GM23248 (cell line): ENCODE measurements around the gene SLC33A1. TPM values are rescaled to one million over a fixed set of nuclear protein-coding genes. Genes with fewer than 3 reads are reported as not detected.

ENCODE experiments used
- DNase-seq: peaks from one replicate; pipeline ENCODE4 v3.0.0-alpha.2; 2015
- H2AFZ ChIP-seq: fragments of 200-600 bp; sonication (generic); 2 replicates; pipeline ENCODE4 v1.6.1; 2016; ENCODE audit warnings: antibody characterized with exemption
- H3F3A ChIP-seq: fragments of 200-600 bp; sonication (generic); 2 replicates; pipeline ENCODE4 v1.6.1; 2016; ENCODE audit warnings: mild to moderate bottlenecking, antibody characterized with exemption, mixed run types; ENCODE audit not compliant: insufficient read depth
- H3K27ac ChIP-seq: fragments of 200-600 bp; sonication (generic); 2 replicates; pipeline ENCODE4 v1.5.1; 2016; ENCODE audit warnings: mild to moderate bottlenecking
- H3K27me3 ChIP-seq: fragments of 200-600 bp; sonication (generic); replicated peaks from 2 replicates; pipeline ENCODE4 v1.6.1; 2016; ENCODE audit warnings: mild to moderate bottlenecking; ENCODE audit not compliant: insufficient read depth
- H3K36me3 ChIP-seq: fragments of 200-600 bp; sonication (generic); 2 replicates; pipeline ENCODE4 v1.6.1; 2016; ENCODE audit warnings: low read depth, mild to moderate bottlenecking
- H3K4me1 ChIP-seq: fragments of 200-600 bp; sonication (generic); 2 replicates; pipeline ENCODE4 v1.6.1; 2016; ENCODE audit warnings: mild to moderate bottlenecking; ENCODE audit not compliant: insufficient read depth
- H3K4me2 ChIP-seq: fragments of 200-600 bp; sonication (generic); one replicate; pipeline ENCODE4 v1.6.1; 2016; ENCODE audit warnings: mild to moderate bottlenecking; ENCODE audit not compliant: unreplicated experiment
- H3K4me3 ChIP-seq: fragments of 200-600 bp; sonication (generic); 2 replicates; pipeline ENCODE4 v1.5.1; 2016; ENCODE audit warnings: mild to moderate bottlenecking
- H3K79me2 ChIP-seq: fragments of 200-600 bp; sonication (generic); 2 replicates; pipeline ENCODE4 v1.6.1; 2016; ENCODE audit warnings: mild to moderate bottlenecking; ENCODE audit not compliant: insufficient read depth
- H3K9ac ChIP-seq: fragments of 200-600 bp; sonication (generic); 2 replicates; pipeline ENCODE4 v1.6.1; 2016; ENCODE audit warnings: mild to moderate bottlenecking
- H3K9me2 ChIP-seq: fragments of 200-600 bp; sonication (generic); 2 replicates; pipeline ENCODE4 v1.6.1; 2016; ENCODE audit warnings: mixed run types, mild to moderate bottlenecking, moderate library complexity; ENCODE audit not compliant: insufficient read depth
- H3K9me3 ChIP-seq: fragments of 200-600 bp; sonication (generic); one replicate; pipeline ENCODE4 v1.6.1; 2017; ENCODE audit warnings: low read depth
- H4K20me1 ChIP-seq: fragments of 200-600 bp; sonication (generic); 2 replicates; pipeline ENCODE4 v1.6.0; 2016; ENCODE audit not compliant: insufficient read depth
- EZH2 ChIP-seq: fragments of 200-600 bp; sonication (generic); IDR thresholded peaks from 2 replicates; pipeline ENCODE4 v1.6.1; 2018; ENCODE audit warnings: antibody characterized with exemption, mild to moderate bottlenecking; ENCODE audit not compliant: insufficient read depth, poor library complexity, severe bottlenecking
- EZH2phosphoT487 ChIP-seq: fragments of 200-600 bp; sonication (generic); IDR thresholded peaks from 2 replicates; pipeline ENCODE4 v1.6.1; 2018; ENCODE audit warnings: antibody characterized with exemption, moderate library complexity, mild to moderate bottlenecking, low read depth; ENCODE audit not compliant: insufficient read depth
- WGBS, 2 experiments: methylation state at CpG; one replicate each; pipeline ENCODE4 v1.1.6; 2015 to 2017; ENCODE audit warnings: low lambda C conversion rate in 2 of 2, low coverage in 1 of 2; ENCODE audit errors: missing lambda C conversion rate in 2 of 2; 5-methylcytosine and 5-hydroxymethylcytosine counted together
- in situ Hi-C: fragments of 300-500 bp; cut with MboI; formaldehyde crosslinking; loops from 2 replicates; pipeline ENCODE4 v1.15.0; 2020
- polyA plus RNA-seq: library from polyadenylated mRNA; unstranded; fragments of >200 nt; fragmentation: Nextera tagmentation; extraction: Ambion mirVana; gene quantifications from 2 replicates; pipeline ENCODE4 v1.2.1, GENCODE V29; 2016
- total RNA-seq: library from RNA; depleted of rRNA; stranded (reverse); fragments of >200 nt; shearing (Covaris generic); gene quantifications from 2 replicates; pipeline ENCODE4 v1.2.3, GENCODE V29; 2014

Gene SLC33A1
- total and polyA plus RNA-seq, 2 experiments from 2014 or later = 23.3 to 43.8 TPM

DNA sequence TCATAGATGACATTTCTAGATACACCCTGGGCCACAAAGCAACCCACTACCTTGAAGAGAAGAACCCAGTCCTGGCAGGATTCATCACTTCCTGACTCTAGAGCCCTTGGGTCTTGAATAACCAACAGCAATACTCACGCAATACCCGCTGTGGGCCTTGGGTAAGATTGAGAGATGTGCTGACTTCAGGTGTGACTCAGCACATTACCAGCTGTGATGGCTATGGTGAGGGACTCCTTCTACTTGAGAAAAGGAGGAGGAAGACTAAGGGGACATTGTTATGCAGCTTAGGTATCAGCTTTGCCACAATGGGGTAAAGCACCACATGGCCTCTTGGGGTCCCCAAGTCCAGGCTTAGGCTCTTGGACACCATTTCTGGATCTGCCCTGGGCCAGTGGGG lies 63.0 kb downstream of the SLC33A1 start:
- DNase-seq = peak; percentile 18
- Histone ChIP-seq H3K9ac (no peak overlapping the region), H3K4me2 (no peak overlapping the region), H3K27me3 (no peaks in the 10 kb centered on the region), H3K79me2 (no peaks in the 10 kb centered on the region), H4K20me1 (no peaks in the 10 kb centered on the region), H3K27ac (no peak overlapping the region), H2AFZ (no peak overlapping the region), H3K9me3 (no peaks in the 10 kb centered on the region), H3F3A (no peaks in the 10 kb centered on the region), H3K4me1 (no peaks in the 10 kb centered on the region), H3K9me2 (no peaks in the 10 kb centered on the region), H3K36me3 (no peaks in the 10 kb centered on the region), H3K4me3 (no peak overlapping the region)
- WGBS, 2 experiments = 90 to 91% methylated on average over 2 of the region's 2 CpGs
- TF ChIP-seq EZH2 (no peak), EZH2phosphoT487 (no peak)
- in situ Hi-C loops = no loop called here

DNA sequence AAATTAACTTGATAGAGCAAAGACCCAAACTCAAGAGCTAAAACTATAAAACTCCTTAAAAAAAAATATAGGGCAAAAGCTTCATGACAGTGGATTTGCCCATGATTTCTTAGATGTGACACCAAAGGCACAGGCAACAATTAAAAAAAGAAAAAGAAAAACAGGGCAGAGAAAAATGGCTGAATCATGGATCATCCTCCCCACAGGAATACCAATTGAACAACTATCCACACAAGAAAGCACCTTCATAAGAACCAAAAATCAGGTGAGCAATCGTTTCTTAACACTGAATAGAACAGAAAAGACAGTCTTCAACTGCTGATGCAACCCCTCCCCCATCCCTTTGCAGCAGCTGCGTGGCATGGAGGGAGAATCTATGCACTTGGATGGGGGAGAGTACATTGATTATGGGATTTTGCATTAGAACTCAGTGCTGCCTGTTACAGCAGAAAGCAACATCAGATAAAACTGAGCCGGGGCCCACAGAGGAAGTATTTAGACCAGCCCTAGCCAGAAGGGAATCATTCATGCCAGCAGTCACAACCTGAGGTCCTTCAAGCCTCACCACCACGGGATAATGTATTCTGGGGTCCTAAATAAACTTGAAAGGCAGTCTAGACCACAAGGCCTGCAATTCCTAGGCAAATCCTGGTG lies 63.8 kb downstream of the SLC33A1 start:
- no peaks in the 10 kb centered on the region for H4K20me1 ChIP-seq
- no peaks in the 10 kb centered on the region for H3K9me2 ChIP-seq
- H3K79me2 ChIP-seq = no peaks in the 10 kb centered on the region
- DNase-seq = no peak
- H2AFZ ChIP-seq = no peak overlapping the region
- no peaks in the 10 kb centered on the region for H3K36me3 ChIP-seq
- in situ Hi-C loops = no loop called here
- no peak overlapping the region for H3K27ac ChIP-seq
- no peak overlapping the region for H3K4me2 ChIP-seq
- H3K27me3 ChIP-seq = no peaks in the 10 kb centered on the region
- no peaks in the 10 kb centered on the region for H3K4me1 ChIP-seq
- no peaks in the 10 kb centered on the region for H3F3A ChIP-seq
- no peak overlapping the region for H3K9ac ChIP-seq
- WGBS, 2 experiments = 66 to 74% methylated on average over 4 of the region's 4 CpGs
- H3K9me3 ChIP-seq = no peaks in the 10 kb centered on the region
- TF ChIP-seq EZH2 (no peak), EZH2phosphoT487 (no peak)
- no peak overlapping the region for H3K4me3 ChIP-seq

DNA sequence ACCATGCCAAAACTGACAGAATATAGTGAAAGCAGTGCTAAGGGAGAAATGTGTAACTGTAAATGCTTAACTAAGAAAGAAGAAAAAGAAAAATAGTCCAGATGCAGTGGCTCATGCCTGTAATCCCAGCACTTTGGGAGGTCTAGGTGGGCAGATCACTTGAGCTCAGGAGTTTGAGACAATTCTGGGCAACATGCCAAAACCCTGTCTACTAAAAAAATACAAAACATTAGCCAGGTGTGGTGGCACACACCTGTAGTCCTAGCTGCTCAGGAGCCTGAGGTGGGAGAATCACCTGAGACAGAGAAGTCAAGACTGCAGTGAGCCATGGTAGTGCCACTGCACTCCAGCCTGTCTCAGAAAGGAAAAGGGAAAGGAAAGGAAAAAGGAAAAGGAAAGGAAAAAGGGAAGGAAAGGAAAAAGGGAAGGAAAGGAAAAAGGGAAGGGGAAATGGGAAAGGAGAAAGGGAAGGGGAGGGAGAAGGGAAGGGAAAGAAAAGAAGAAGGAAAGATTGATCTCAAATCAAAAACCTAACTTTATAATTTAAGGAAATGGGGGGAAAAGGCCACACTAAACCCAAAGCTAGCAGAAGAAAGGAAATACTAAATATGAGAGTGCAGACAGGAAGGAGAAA lies 68.4 kb downstream of the SLC33A1 start:
- H3K4me3 ChIP-seq = no peak overlapping the region
- H3K9ac ChIP-seq = no peak overlapping the region
- no peaks in the 10 kb centered on the region for H3K27me3 ChIP-seq
- H3K4me1 ChIP-seq = no peaks in the 10 kb centered on the region
- no peaks in the 10 kb centered on the region for H3K9me3 ChIP-seq
- H3K36me3 ChIP-seq = no peaks in the 10 kb centered on the region
- TF ChIP-seq EZH2 = no peak
- no peak overlapping the region for H3K27ac ChIP-seq
- no peaks in the 10 kb centered on the region for H3K9me2 ChIP-seq
- H3K4me2 ChIP-seq = no peak overlapping the region
- in situ Hi-C loops = no loop called here
- DNase-seq = no peak
- H3F3A ChIP-seq = 0 out of 2 replicates have a peak, but pooled peaks cover 3% of the 10 kb centered on the region
- no peak overlapping the region for H2AFZ ChIP-seq
- no peaks in the 10 kb centered on the region for H3K79me2 ChIP-seq
- H4K20me1 ChIP-seq = no peaks in the 10 kb centered on the region

DNA sequence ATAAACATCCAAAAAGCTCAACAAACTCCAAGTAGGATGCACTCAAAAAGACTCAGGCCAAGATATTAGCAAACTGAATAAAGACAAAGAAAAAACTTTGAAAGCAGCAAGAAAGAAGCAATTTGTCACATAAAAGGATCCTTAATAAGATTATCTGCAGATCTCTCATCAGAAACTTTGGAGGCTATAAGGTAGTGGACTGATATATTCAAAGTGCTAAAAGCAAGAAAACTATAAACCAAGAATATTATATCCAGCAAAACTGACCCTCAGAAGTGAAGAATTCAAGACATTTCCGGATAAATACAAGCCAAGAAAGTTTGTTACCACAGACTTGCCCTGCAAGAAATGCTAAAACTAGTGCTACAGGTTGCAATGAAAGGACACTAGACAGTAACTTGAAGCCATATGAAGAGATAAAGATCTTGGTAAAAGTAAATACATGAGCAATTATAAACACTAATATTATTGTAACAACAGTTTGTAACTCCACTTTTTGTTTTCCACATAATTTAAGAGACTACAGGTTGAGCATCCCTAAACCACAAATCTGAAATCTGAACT lies 71.8 kb downstream of the SLC33A1 start:
- Histone ChIP-seq H3K4me3 (no peak overlapping the region), H3K27ac (no peak overlapping the region), H3K79me2 (no peaks in the 10 kb centered on the region), H3K27me3 (no peaks in the 10 kb centered on the region), H4K20me1 (no peaks in the 10 kb centered on the region), H2AFZ (no peak overlapping the region), H3K9me3 (no peaks in the 10 kb centered on the region), H3K9ac (no peak overlapping the region), H3K36me3 (no peaks in the 10 kb centered on the region), H3K4me2 (no peak overlapping the region), H3K4me1 (peaks cover 8% of the 10 kb centered on the region; the same call in 1 of the 2 replicates), H3F3A (0 out of 2 replicates have a peak, but pooled peaks cover 3% of the 10 kb centered on the region), H3K9me2 (no peaks in the 10 kb centered on the region)
- DNase-seq = no peak
- in situ Hi-C loops = no loop called here
- WGBS, 2 experiments = 92% methylated on average over 1 of the region's 1 CpG
- TF ChIP-seq EZH2phosphoT487 (no peak), EZH2 (no peak)

DNA sequence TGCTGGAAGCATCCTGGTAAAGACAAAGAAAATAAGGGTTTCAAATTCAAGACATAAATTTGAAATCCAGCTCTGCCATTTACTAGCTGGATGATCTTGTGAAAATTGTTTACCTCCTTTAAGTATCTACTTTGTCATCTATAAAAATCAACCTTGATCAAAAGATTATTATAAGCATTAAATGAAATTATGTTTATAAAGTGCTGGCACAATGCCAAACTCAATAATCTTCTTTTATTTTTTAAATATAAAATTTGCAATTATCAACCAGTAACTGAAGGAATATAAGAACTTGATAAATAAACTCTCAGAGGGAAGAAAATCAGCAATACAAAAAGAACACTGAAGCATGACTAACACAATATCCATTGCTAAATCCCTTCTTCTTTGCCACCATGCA lies 73.9 kb downstream of the SLC33A1 start:
- Histone ChIP-seq H3F3A (0 out of 2 replicates have a peak, but pooled peaks cover 3% of the 10 kb centered on the region), H3K79me2 (no peaks in the 10 kb centered on the region), H3K4me2 (no peak overlapping the region), H3K27ac (no peak overlapping the region), H3K4me3 (no peak overlapping the region), H3K4me1 (peaks cover 8% of the 10 kb centered on the region; the same call in 1 of the 2 replicates), H2AFZ (no peak overlapping the region), H3K9me3 (no peaks in the 10 kb centered on the region), H3K27me3 (no peaks in the 10 kb centered on the region), H3K9me2 (no peaks in the 10 kb centered on the region), H3K36me3 (no peaks in the 10 kb centered on the region), H4K20me1 (no peaks in the 10 kb centered on the region), H3K9ac (no peak overlapping the region)
- TF ChIP-seq EZH2phosphoT487 (no peak), EZH2 (no peak)
- in situ Hi-C loops = no loop called here
- DNase-seq = no peak
